SK-N-DZ (cell line): ENCODE data around the gene AKR1C1.
"Not testable (repeated sequence)": the region's sequence is repeated elsewhere in the genome, so short reads cannot be mapped to it uniquely, and the experiment has no call there.

Experiments used
- DNase-seq: peaks from one replicate; pipeline ENCODE4 v3.0.0-alpha.2; 2015; ENCODE audit warnings: low spot score

Gene AKR1C1

GRCh38 chr10:4982764-4983226 lies 19.6 kb downstream of the AKR1C1 start:
- no peak for DNase-seq

GRCh38 chr10:4983615-4984216 lies 20.5 kb downstream of the AKR1C1 start:
- no peak for DNase-seq

GRCh38 chr10:4984223-4984622 lies 21.0 kb downstream of the AKR1C1 start:
- no peak for DNase-seq

- no peak for DNase-seq
Observed at GRCh38 chr10:4984971-4985594, 21.9 kb downstream of the AKR1C1 start.

- DNase-seq: not testable (repeated sequence)
Observed at GRCh38 chr10:4988000-4988641, 24.9 kb downstream of the AKR1C1 start.

- DNase-seq: no peak
Observed at GRCh38 chr10:4990217-4990616, 27.0 kb downstream of the AKR1C1 start.

GRCh38 chr10:4991463-4991862 lies 28.2 kb downstream of the AKR1C1 start:
- not testable (repeated sequence) for DNase-seq

- DNase-seq: not testable (repeated sequence)
Observed at GRCh38 chr10:4992564-4992963, 29.3 kb downstream of the AKR1C1 start.

GRCh38 chr10:4994260-4994659 lies 31.0 kb downstream of the AKR1C1 start:
- DNase-seq: not testable (repeated sequence)

GRCh38 chr10:4998671-4999070 lies 35.5 kb downstream of the AKR1C1 start:
- DNase-seq: no peak

GRCh38 chr10:5002013-5002727 lies 39.0 kb downstream of the AKR1C1 start:
- no peak for DNase-seq

GRCh38 chr10:5003127-5004029 lies 40.2 kb downstream of the AKR1C1 start, which contains the start of gene AKR1C2:
AKR1C2 (minus strand) TSS chr10:5003857; CDS start chr10:5003835, 22 bp downstream.
- not testable (repeated sequence) for DNase-seq

- not testable (repeated sequence) for DNase-seq
Observed at GRCh38 chr10:5004030-5004385, 40.8 kb downstream of the AKR1C1 start.

GRCh38 chr10:5004501-5004900 lies 41.3 kb downstream of the AKR1C1 start:
- DNase-seq: not testable (repeated sequence)

- DNase-seq: not testable (repeated sequence)
Observed at GRCh38 chr10:5008857-5009548, 45.8 kb downstream of the AKR1C1 start.

GRCh38 chr10:5010043-5010442 lies 46.8 kb downstream of the AKR1C1 start:
- not testable (repeated sequence) for DNase-seq

- DNase-seq: not testable (repeated sequence)
Observed at GRCh38 chr10:5011392-5011791, 48.2 kb downstream of the AKR1C1 start.

GRCh38 chr10:5012595-5012994 lies 49.4 kb downstream of the AKR1C1 start:
- no peak for DNase-seq

- DNase-seq: no peak
Observed at GRCh38 chr10:5013385-5013784, 50.2 kb downstream of the AKR1C1 start.

GRCh38 chr10:5014200-5014910 lies 51.1 kb downstream of the AKR1C1 start:
- not testable (repeated sequence) for DNase-seq
